GM06990 (cell line): Measurements from ENCODE around the gene SIDT1.

Experiments
- DNase-seq: peaks from one replicate; pipeline ENCODE4 v3.0.0-alpha.2; 2011; ENCODE audit not compliant: insufficient read length; ENCODE audit errors: extremely low read depth
- H3K27me3 ChIP-seq: replicated peaks from 2 replicates; pipeline ENCODE4 v1.6.0; 2011; ENCODE audit warnings: low read length; ENCODE audit not compliant: control insufficient read depth, insufficient read depth
- H3K36me3 ChIP-seq: 2 replicates; pipeline ENCODE4 v1.5.1; 2011; ENCODE audit warnings: low read length; ENCODE audit not compliant: control insufficient read depth, insufficient read depth
- H3K4me3 ChIP-seq: replicated peaks from 2 replicates; pipeline ENCODE4 v1.5.1; 2011; ENCODE audit warnings: low read depth, mild to moderate bottlenecking, control low read depth, low read length
- TF ChIP-seq, protein P1 (sequence below): IDR thresholded peaks from 2 replicates; pipeline ENCODE4 v1.5.1; 2011; ENCODE audit warnings: low read length, control low read depth, mild to moderate bottlenecking, inconsistent platforms; ENCODE audit not compliant: insufficient read depth, poor library complexity, severe bottlenecking

The SIDT1 gene

DNA sequence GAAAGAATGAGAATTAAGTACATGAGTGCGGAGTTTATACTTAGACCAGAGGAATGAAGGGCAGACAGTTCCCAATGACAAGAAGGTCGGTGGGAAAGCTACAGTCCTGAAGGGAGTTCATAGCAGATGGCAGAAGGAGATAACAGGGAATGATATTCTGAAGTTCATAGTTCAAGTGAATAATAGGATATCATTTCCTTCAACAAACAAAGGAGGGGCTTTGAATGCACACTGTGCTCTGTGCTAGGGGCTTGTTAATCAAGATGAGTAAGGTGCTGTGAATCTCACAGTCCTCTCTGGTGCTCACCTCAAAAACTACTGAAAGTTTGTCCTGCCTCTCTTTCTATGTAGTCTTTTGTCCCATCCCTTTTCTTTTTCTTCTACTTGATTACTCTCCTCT lies 41.9 kb downstream of the SIDT1 start:
- TF ChIP-seq, protein P1, sequence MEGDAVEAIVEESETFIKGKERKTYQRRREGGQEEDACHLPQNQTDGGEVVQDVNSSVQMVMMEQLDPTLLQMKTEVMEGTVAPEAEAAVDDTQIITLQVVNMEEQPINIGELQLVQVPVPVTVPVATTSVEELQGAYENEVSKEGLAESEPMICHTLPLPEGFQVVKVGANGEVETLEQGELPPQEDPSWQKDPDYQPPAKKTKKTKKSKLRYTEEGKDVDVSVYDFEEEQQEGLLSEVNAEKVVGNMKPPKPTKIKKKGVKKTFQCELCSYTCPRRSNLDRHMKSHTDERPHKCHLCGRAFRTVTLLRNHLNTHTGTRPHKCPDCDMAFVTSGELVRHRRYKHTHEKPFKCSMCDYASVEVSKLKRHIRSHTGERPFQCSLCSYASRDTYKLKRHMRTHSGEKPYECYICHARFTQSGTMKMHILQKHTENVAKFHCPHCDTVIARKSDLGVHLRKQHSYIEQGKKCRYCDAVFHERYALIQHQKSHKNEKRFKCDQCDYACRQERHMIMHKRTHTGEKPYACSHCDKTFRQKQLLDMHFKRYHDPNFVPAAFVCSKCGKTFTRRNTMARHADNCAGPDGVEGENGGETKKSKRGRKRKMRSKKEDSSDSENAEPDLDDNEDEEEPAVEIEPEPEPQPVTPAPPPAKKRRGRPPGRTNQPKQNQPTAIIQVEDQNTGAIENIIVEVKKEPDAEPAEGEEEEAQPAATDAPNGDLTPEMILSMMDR: no peak
- no peak for DNase-seq
- Histone ChIP-seq H3K36me3 (peaks cover 11% of the 10 kb centered on the region), H3K4me3 (no peak overlapping the region), H3K27me3 (no peaks in the 10 kb centered on the region)

DNA sequence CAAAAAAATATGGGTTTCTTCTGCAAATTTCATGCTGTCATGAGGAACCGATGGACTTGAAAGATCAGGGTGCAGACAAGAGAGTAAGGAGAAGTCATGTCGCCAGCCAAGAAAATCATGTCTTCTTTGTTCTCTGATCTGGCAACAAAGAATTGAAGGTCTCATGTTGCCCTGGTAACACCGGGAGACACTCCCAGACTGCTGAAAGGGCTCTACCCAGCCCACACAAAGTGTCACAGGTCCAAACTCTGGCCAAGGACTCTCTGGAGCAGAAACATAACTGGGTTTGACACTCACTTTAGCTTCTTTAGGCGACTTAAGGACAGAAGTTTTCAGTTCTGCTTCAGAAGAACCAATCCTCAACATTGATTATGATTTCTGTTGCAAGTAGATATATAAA lies 42.9 kb downstream of the SIDT1 start:
- Histone ChIP-seq H3K36me3 (peaks cover 8% of the 10 kb centered on the region), H3K4me3 (no peak overlapping the region), H3K27me3 (no peaks in the 10 kb centered on the region)
- DNase-seq: no peak
- TF ChIP-seq, protein P1: no peak

DNA sequence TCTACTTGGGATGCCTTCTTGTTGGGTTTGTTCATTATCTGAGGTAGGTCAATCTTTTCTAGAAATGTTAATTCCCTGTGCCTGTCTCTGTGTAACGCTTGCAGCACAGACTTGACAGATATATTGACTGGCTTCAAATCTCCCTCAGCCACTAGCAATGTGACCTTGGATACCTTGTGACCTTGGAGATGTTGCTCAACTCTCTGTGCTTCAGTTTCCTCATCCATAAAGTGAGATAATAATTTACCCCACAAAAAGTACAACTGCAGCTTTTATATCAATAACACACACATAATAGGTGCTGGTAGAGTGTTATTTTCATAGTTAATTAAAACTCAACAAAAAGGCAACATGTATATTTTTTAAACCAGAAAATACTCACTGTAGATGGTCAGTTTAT lies 52.9 kb downstream of the SIDT1 start:
- TF ChIP-seq, protein P1: no peak
- Histone ChIP-seq H3K4me3 (no peak overlapping the region), H3K36me3 (peaks cover 7% of the 10 kb centered on the region), H3K27me3 (no peaks in the 10 kb centered on the region)
- DNase-seq: no peak

DNA sequence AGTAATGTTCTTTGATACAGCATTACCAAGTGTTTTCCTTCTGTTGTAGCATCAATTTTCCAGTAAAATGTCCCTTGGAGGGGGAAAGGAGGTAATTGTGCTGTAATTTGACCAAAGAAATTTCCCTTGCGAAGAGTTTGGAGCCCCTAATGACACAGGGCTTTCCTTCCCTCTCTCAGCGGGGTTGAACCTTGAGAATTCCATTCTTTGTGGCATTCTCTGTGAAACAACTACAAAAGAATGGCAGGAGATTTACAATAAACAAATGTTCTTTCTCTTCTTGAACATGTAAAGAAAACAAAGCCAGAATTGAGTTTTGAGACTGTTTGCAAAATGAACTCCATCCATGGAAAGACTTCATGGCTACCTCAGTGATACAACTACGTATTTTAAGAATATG lies 53.4 kb downstream of the SIDT1 start:
- TF ChIP-seq, protein P1: no peak
- Histone ChIP-seq H3K4me3 (no peak overlapping the region), H3K27me3 (no peaks in the 10 kb centered on the region), H3K36me3 (peaks cover 7% of the 10 kb centered on the region)
- DNase-seq: no peak

DNA sequence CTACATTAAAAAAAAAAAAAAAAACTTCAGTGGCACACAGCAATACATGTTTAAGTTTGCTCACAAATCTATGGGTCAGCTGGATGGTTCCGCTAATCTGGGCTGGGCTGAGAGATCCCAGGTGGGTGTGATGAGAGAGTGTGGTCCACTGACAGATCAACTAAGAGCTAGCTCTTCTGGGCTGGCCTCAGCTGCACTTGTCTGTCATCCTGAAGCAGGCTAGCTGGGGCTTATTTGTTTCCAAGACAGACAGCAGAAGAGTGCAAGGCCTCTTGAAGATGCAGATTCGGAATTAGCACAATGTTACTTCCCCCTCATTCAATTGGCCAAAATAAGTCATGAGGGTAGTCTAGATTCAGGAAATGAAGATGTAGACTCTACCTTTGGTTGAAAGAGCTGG lies 56.5 kb downstream of the SIDT1 start:
- Histone ChIP-seq H3K4me3 (no peak overlapping the region), H3K27me3 (no peaks in the 10 kb centered on the region), H3K36me3 (peaks cover 6% of the 10 kb centered on the region)
- TF ChIP-seq, protein P1: no peak
- DNase-seq: no peak

DNA sequence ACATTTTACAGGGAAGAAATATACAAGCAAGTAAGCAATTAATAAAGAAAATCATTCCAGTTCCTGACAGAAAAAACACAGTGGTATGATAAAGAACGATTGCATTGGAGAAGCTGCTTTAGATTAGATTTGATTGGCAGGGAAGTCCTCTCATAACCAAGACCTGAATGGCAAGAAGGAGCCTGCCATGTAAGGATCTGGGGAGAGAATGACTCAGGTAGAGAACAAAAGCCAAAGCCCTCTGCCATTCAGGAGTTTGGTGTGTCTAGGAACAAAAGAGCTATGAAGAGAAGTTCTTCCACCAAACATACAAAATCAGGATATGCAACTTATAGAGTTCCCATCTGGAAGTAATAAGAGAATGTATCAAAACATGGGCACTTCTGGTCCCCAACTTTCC lies 57.6 kb downstream of the SIDT1 start:
- Histone ChIP-seq H3K4me3 (no peak overlapping the region), H3K27me3 (no peaks in the 10 kb centered on the region), H3K36me3 (peaks cover 6% of the 10 kb centered on the region)
- DNase-seq: no peak
- TF ChIP-seq, protein P1: no peak
